Right renal cortex interstitium (tissue), 3 donors: ENCODE results near the gene ZBTB48. TPM values are rescaled to one million over a fixed set of nuclear protein-coding genes. Genes with fewer than 3 reads are reported as not detected.
"Not testable (repeated sequence)": the region's sequence is repeated elsewhere in the genome, so short reads cannot be mapped to it uniquely, and the experiment has no call there.

Source experiments
- DNase-seq, 3 donors: peaks; one replicate each; pipeline ENCODE4 v3.0.0-alpha.2; 2013; ENCODE audit warnings: low read depth in 3 of 3, low spot score in 2 of 3
- polyA plus RNA-seq, 3 donors: library from polyadenylated mRNA; unstranded; fragments of 120-200 nt; gene quantifications; one replicate each; pipeline ENCODE4 v1.2.1, GENCODE V29; 2013; ENCODE audit not compliant: insufficient read length in 3 of 3

Gene ZBTB48
- polyA plus RNA-seq, 3 donors = 24.0 to 28.5 (median 26.6) TPM

- no peak for DNase-seq
Measured at GRCh38 chr1:6590046-6590445, 10.3 kb downstream of the ZBTB48 start.

GRCh38 chr1:6591222-6591621 is 11.4 kb downstream of the ZBTB48 start:
- no peak for DNase-seq

GRCh38 chr1:6591644-6592043 is 11.8 kb downstream of the ZBTB48 start:
- DNase-seq = no peak

GRCh38 chr1:6592441-6592840 is 12.6 kb downstream of the ZBTB48 start:
- no peak for DNase-seq

- no peak for DNase-seq
Measured at GRCh38 chr1:6592865-6593593, 13.2 kb downstream of the ZBTB48 start.

- no peak for DNase-seq
Measured at GRCh38 chr1:6593810-6594209, 14.0 kb downstream of the ZBTB48 start.

GRCh38 chr1:6594977-6595740 is 15.4 kb downstream of the ZBTB48 start:
- no peak for DNase-seq

GRCh38 chr1:6596351-6596750 is 16.6 kb downstream of the ZBTB48 start:
- no peak for DNase-seq

- DNase-seq = no peak
Measured at GRCh38 chr1:6596886-6597776, 17.3 kb downstream of the ZBTB48 start.

- no peak for DNase-seq
Measured at GRCh38 chr1:6597777-6598131, 18.0 kb downstream of the ZBTB48 start.

- no peak for DNase-seq
Measured at GRCh38 chr1:6599141-6599975, 19.6 kb downstream of the ZBTB48 start.

- DNase-seq = not testable (repeated sequence)
Measured at GRCh38 chr1:6599991-6600390, 20.2 kb downstream of the ZBTB48 start.

- no peak for DNase-seq
Measured at GRCh38 chr1:6600410-6601048, 20.7 kb downstream of the ZBTB48 start.

- no peak for DNase-seq
Measured at GRCh38 chr1:6601049-6601922, 21.5 kb downstream of the ZBTB48 start.

GRCh38 chr1:6601923-6602668 is 22.3 kb downstream of the ZBTB48 start:
- no peak for DNase-seq

- DNase-seq = peak in 1 of 3 donors; percentile 69
Measured at GRCh38 chr1:6602669-6603237, 23.0 kb downstream of the ZBTB48 start, which contains the start of gene KLHL21. TSS of gene KLHL21 (minus strand) at chr1:6602869. CDS start at chr1:6602817, 52 bp downstream.

- peak in 1 of 3 donors; percentile 58 for DNase-seq
Measured at GRCh38 chr1:6603238-6603914, 23.6 kb downstream of the ZBTB48 start.
